OCI-LY1 (cell line): ENCODE data around the gene POLRMT.

Experiments
- H2AFZ ChIP-seq: fragments of 200-600 bp; sonication (generic), shearing (Covaris generic); 2 replicates; pipeline ENCODE4 v1.6.0; 2014; ENCODE audit warnings: antibody characterized with exemption, mild to moderate bottlenecking, low read length
- H3F3A ChIP-seq: fragments of 200-600 bp; sonication (generic), shearing (Covaris generic); 2 replicates; pipeline ENCODE4 v1.6.0; 2014; ENCODE audit warnings: mild to moderate bottlenecking, antibody characterized with exemption, low read length, moderate library complexity; ENCODE audit not compliant: insufficient read depth
- H3K27ac ChIP-seq: fragments of 200-600 bp; sonication (generic); 2 replicates; pipeline ENCODE4 v1.5.1; 2014; ENCODE audit warnings: low read length, mixed run types, mild to moderate bottlenecking, low read depth; ENCODE audit not compliant: poor library complexity, severe bottlenecking
- H3K27me3 ChIP-seq: fragments of 200-600 bp; sonication (generic); 2 replicates; pipeline ENCODE4 v1.6.0; 2014; ENCODE audit warnings: antibody characterized with exemption, mild to moderate bottlenecking, low read length, moderate library complexity; ENCODE audit not compliant: insufficient read depth
- H3K36me3 ChIP-seq: fragments of 200-600 bp; sonication (generic); 2 replicates; pipeline ENCODE4 v1.6.1; 2014; ENCODE audit warnings: mild to moderate bottlenecking, antibody characterized with exemption, low read length, moderate library complexity, mixed read lengths; ENCODE audit not compliant: insufficient read depth
- H3K4me1 ChIP-seq: fragments of 200-600 bp; sonication (generic); 2 replicates; pipeline ENCODE4 v1.5.1; 2014; ENCODE audit warnings: mild to moderate bottlenecking, low read length, moderate library complexity; ENCODE audit not compliant: insufficient read depth, severe bottlenecking
- H3K4me2 ChIP-seq: fragments of 200-600 bp; sonication (generic), shearing (Covaris generic); 2 replicates; pipeline ENCODE4 v1.6.1; 2014; ENCODE audit warnings: low read length
- H3K4me3 ChIP-seq: fragments of 200-600 bp; sonication (generic); 2 replicates; pipeline ENCODE4 v1.5.1; 2014; ENCODE audit warnings: low read length, low read depth, mild to moderate bottlenecking, mixed read lengths; ENCODE audit not compliant: poor library complexity, severe bottlenecking
- H3K79me2 ChIP-seq: fragments of 200-600 bp; shearing (Covaris generic); 2 replicates; pipeline ENCODE4 v1.6.1; 2016; ENCODE audit warnings: mixed run types, low read length, mixed read lengths; ENCODE audit not compliant: insufficient read depth
- H3K9ac ChIP-seq: fragments of 200-600 bp; sonication (generic), shearing (Covaris generic); 2 replicates; pipeline ENCODE4 v1.6.1; 2014; ENCODE audit warnings: mild to moderate bottlenecking, low read length, mixed read lengths
- H3K9me2 ChIP-seq: fragments of 200-600 bp; sonication (generic), shearing (Covaris generic); 2 replicates; pipeline ENCODE4 v1.6.1; 2014; ENCODE audit warnings: low read depth, mild to moderate bottlenecking, low read length, mixed read lengths
- H3K9me3 ChIP-seq: fragments of 200-600 bp; shearing (Covaris generic); 2 replicates; pipeline ENCODE4 v1.6.1; 2014; ENCODE audit warnings: low read length, mixed read lengths
- H4K20me1 ChIP-seq: fragments of 200-600 bp; sonication (generic), shearing (Covaris generic); 2 replicates; pipeline ENCODE4 v1.6.0; 2016; ENCODE audit warnings: mild to moderate bottlenecking, low read length; ENCODE audit not compliant: insufficient read depth
- EZH2 ChIP-seq: fragments of 200-600 bp; sonication (generic), shearing (Covaris generic); IDR thresholded peaks from 2 replicates; pipeline ENCODE4 v1.8.0; 2017; ENCODE audit warnings: borderline replicate concordance, mixed run types, mild to moderate bottlenecking, antibody characterized with exemption, low read length, moderate library complexity, mixed read lengths
- TF ChIP-seq, protein P1 (sequence below): fragments of 200-600 bp; sonication (generic), shearing (Covaris generic); IDR thresholded peaks from 2 replicates; pipeline ENCODE4 v1.5.1; 2017; ENCODE audit warnings: mild to moderate bottlenecking, antibody characterized with exemption, low read length, moderate library complexity, mixed read lengths

The POLRMT gene

DNA sequence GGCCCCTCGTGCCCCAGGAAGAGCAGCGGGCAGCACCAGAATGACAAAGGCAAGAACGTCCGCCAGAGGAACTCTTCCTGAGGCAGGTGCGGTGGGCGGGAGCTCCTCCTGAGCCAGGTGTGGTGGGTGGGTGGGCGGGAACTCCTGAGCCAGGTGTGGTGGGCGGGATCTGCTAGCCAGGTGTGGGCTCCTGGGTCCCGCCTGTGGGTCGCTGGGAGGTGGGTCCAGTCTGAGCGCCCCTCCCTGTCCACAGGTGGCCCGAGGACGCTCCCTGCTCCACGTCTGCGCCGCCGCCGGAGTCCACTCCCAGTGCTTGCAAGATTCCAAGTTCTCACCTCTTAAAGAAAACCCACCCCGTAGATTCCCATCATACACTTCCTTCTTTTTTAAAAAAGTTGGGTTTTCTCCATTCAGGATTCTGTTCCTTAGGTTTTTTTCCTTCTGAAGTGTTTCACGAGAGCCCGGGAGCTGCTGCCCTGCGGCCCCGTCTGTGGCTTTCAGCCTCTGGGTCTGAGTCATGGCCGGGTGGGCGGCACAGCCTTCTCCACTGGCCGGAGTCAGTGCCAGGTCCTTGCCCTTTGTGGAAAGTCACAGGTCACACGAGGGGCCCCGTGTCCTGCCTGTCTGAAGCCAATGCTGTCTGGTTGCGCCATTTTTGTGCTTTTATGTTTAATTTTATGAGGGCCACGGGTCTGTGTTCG, 50.7 kb downstream of the POLRMT start:
- no peak overlapping the region for H3K4me3 ChIP-seq
- H3K79me2 ChIP-seq, result no peaks in the 10 kb centered on the region; the same call in 1 of the 2 replicates
- no peak overlapping the region for H3K4me2 ChIP-seq
- H3K27me3 ChIP-seq, result no peaks in the 10 kb centered on the region; the same call in 1 of the 2 replicates
- no peaks in the 10 kb centered on the region for H4K20me1 ChIP-seq
- no peak overlapping the region for H3K9ac ChIP-seq
- H3K27ac ChIP-seq, result no peak overlapping the region
- no peaks in the 10 kb centered on the region for H3K4me1 ChIP-seq
- no peak overlapping the region for H2AFZ ChIP-seq
- H3K9me3 ChIP-seq, result no peaks in the 10 kb centered on the region
- H3K36me3 ChIP-seq, result peaks cover 42% of the 10 kb centered on the region
- TF ChIP-seq, protein P1, sequence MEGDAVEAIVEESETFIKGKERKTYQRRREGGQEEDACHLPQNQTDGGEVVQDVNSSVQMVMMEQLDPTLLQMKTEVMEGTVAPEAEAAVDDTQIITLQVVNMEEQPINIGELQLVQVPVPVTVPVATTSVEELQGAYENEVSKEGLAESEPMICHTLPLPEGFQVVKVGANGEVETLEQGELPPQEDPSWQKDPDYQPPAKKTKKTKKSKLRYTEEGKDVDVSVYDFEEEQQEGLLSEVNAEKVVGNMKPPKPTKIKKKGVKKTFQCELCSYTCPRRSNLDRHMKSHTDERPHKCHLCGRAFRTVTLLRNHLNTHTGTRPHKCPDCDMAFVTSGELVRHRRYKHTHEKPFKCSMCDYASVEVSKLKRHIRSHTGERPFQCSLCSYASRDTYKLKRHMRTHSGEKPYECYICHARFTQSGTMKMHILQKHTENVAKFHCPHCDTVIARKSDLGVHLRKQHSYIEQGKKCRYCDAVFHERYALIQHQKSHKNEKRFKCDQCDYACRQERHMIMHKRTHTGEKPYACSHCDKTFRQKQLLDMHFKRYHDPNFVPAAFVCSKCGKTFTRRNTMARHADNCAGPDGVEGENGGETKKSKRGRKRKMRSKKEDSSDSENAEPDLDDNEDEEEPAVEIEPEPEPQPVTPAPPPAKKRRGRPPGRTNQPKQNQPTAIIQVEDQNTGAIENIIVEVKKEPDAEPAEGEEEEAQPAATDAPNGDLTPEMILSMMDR, result no peak
- no peak for TF ChIP-seq EZH2
- H3K9me2 ChIP-seq, result no peaks in the 10 kb centered on the region
- no peaks in the 10 kb centered on the region for H3F3A ChIP-seq

DNA sequence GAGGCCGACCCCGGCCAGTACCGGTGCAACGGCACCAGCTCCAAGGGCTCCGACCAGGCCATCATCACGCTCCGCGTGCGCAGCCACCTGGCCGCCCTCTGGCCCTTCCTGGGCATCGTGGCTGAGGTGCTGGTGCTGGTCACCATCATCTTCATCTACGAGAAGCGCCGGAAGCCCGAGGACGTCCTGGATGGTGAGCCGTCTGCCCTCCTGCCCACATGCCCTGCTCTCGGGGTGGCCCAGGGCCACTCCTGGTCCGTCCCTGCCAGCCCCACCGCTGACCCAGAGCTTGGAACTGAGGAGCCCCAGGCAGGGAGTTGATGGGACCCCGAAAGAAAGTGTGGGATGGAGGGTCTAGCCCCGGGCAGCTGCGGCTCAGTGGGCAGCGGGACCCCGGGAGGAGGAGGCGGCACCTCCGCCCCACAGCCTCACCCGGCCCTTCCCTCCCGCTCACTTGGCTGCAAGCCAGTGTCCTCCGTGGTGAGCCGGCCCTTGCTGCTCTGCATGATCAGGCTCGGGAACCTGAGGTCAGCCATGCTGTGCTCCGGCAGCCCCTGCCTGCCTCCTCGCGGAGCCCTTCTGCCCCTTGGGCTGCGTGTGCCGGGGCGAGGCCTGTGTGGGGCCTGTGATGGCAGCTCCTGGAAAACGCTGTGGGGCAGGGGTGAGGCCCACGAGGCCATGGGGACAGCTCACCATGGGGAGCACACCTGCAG, 51.8 kb downstream of the POLRMT start:
- H3K9me3 ChIP-seq, result no peaks in the 10 kb centered on the region
- H3K9me2 ChIP-seq, result no peaks in the 10 kb centered on the region
- H3F3A ChIP-seq, result no peaks in the 10 kb centered on the region
- no peaks in the 10 kb centered on the region for H3K4me1 ChIP-seq
- no peak overlapping the region for H3K27ac ChIP-seq
- TF ChIP-seq, protein P1, result no peak
- TF ChIP-seq EZH2, result no peak
- H3K4me2 ChIP-seq, result no peak overlapping the region
- H3K4me3 ChIP-seq, result no peak overlapping the region
- peaks cover 45% of the 10 kb centered on the region for H3K36me3 ChIP-seq
- H3K79me2 ChIP-seq, result peaks cover 7% of the 10 kb centered on the region; the same call in 1 of the 2 replicates
- no peaks in the 10 kb centered on the region for H4K20me1 ChIP-seq
- no peak overlapping the region for H3K9ac ChIP-seq
- no peaks in the 10 kb centered on the region; the same call in 1 of the 2 replicates for H3K27me3 ChIP-seq
- no peak overlapping the region for H2AFZ ChIP-seq

DNA sequence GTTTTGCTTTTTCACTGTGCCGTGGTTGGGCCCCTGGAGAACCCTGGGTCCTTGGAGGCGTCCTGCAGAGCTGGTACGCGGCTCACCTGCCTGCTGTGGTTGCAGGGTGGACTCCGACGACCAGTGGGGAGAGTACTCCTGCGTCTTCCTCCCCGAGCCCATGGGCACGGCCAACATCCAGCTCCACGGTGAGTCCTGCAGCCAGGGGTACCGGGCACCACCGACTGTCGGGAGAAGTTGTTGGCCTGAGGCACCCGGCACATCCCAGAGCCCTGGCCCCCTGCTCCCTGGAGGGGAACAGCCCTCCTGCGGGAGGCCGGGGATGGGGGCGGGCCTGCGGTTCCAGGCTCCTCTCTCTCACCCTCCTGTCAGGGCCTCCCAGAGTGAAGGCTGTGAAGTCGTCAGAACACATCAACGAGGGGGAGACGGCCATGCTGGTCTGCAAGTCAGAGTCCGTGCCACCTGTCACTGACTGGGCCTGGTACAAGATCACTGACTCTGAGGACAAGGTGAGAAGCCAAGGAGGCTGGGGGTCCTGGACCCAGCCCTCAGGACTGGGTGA, 53.0 kb downstream of the POLRMT start:
- TF ChIP-seq EZH2, result no peak
- TF ChIP-seq, protein P1, result no peak
- Histone ChIP-seq H2AFZ (no peak overlapping the region), H3K9me2 (no peaks in the 10 kb centered on the region), H3K36me3 (peaks cover 45% of the 10 kb centered on the region), H4K20me1 (no peaks in the 10 kb centered on the region), H3K4me2 (no peak overlapping the region), H3K4me1 (peaks cover under 1% of the 10 kb centered on the region), H3K4me3 (no peak overlapping the region), H3K27me3 (no peaks in the 10 kb centered on the region; the same call in 1 of the 2 replicates), H3K27ac (no peak overlapping the region), H3K79me2 (peaks cover 17% of the 10 kb centered on the region; the same call in 1 of the 2 replicates), H3F3A (no peaks in the 10 kb centered on the region), H3K9ac (no peak overlapping the region), H3K9me3 (no peaks in the 10 kb centered on the region)
